ENCODE measurements around the gene FAM72D.
"Not testable (repeated sequence)": the region's sequence is repeated elsewhere in the genome, so short reads cannot be mapped to it uniquely, and the experiment has no call there.

FAM72D gene

GRCh38 chr1:145082483-145083255, 13.1 kb upstream of the FAM72D start:
- DNase-seq (ENCODE audit: low read depth) = not testable (repeated sequence)

- DNase-seq (ENCODE audit: low read depth) = not testable (repeated sequence)
These were observed 2.1 kb upstream of the FAM72D start for GRCh38 chr1:145093517-145094149.

- not testable (repeated sequence) for DNase-seq (ENCODE audit: low read depth)
These were observed 1.0 kb upstream of the FAM72D start for GRCh38 chr1:145094655-145095211.

- not testable (repeated sequence) for DNase-seq (ENCODE audit: low read depth)
These were observed 6.0 kb downstream of the FAM72D start for GRCh38 chr1:145101725-145102124.

GRCh38 chr1:145103294-145103693, 7.5 kb downstream of the FAM72D start:
- DNase-seq (ENCODE audit: low read depth) = not testable (repeated sequence)

GRCh38 chr1:145111674-145112073, 15.9 kb downstream of the FAM72D start:
- DNase-seq (ENCODE audit: low read depth) = not testable (repeated sequence)

GRCh38 chr1:145112703-145113102, 16.9 kb downstream of the FAM72D start:
- DNase-seq (ENCODE audit: low read depth) = not testable (repeated sequence)

GRCh38 chr1:145114560-145115057, 18.8 kb downstream of the FAM72D start:
- DNase-seq (ENCODE audit: low read depth) = not testable (repeated sequence)

GRCh38 chr1:145115587-145116493, 20.1 kb downstream of the FAM72D start:
- not testable (repeated sequence) for DNase-seq (ENCODE audit: low read depth)

- not testable (repeated sequence) for DNase-seq (ENCODE audit: low read depth)
These were observed 24.1 kb downstream of the FAM72D start for GRCh38 chr1:145119842-145120241.

GRCh38 chr1:145122344-145123061, 26.7 kb downstream of the FAM72D start:
- not testable (repeated sequence) for DNase-seq (ENCODE audit: low read depth)

- DNase-seq (ENCODE audit: low read depth) = not testable (repeated sequence)
These were observed 27.3 kb downstream of the FAM72D start for GRCh38 chr1:145123062-145123395.

- not testable (repeated sequence) for DNase-seq (ENCODE audit: low read depth)
These were observed 28.3 kb downstream of the FAM72D start for GRCh38 chr1:145123992-145124641.

GRCh38 chr1:145125112-145125511, 29.3 kb downstream of the FAM72D start:
- DNase-seq (ENCODE audit: low read depth) = not testable (repeated sequence)

GRCh38 chr1:145127144-145127543, 31.4 kb downstream of the FAM72D start:
- DNase-seq (ENCODE audit: low read depth) = not testable (repeated sequence)

GRCh38 chr1:145128697-145129469, 33.1 kb downstream of the FAM72D start:
- DNase-seq (ENCODE audit: low read depth) = not testable (repeated sequence)

GRCh38 chr1:145134476-145134875, 38.7 kb downstream of the FAM72D start:
- not testable (repeated sequence) for DNase-seq (ENCODE audit: low read depth)

GRCh38 chr1:145140549-145140948, 44.8 kb downstream of the FAM72D start:
- DNase-seq (ENCODE audit: low read depth) = not testable (repeated sequence)

- DNase-seq (ENCODE audit: low read depth) = not testable (repeated sequence)
These were observed 48.6 kb downstream of the FAM72D start for GRCh38 chr1:145144264-145144913.

All from amniotic epithelial cell (primary cell).